Measurements from ENCODE around the gene CPO.
"Not testable (repeated sequence)": the region's sequence is repeated elsewhere in the genome, so short reads cannot be mapped to it uniquely, and the experiment has no call there.

Gene CPO, protein sequence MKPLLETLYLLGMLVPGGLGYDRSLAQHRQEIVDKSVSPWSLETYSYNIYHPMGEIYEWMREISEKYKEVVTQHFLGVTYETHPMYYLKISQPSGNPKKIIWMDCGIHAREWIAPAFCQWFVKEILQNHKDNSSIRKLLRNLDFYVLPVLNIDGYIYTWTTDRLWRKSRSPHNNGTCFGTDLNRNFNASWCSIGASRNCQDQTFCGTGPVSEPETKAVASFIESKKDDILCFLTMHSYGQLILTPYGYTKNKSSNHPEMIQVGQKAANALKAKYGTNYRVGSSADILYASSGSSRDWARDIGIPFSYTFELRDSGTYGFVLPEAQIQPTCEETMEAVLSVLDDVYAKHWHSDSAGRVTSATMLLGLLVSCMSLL

DNA sequence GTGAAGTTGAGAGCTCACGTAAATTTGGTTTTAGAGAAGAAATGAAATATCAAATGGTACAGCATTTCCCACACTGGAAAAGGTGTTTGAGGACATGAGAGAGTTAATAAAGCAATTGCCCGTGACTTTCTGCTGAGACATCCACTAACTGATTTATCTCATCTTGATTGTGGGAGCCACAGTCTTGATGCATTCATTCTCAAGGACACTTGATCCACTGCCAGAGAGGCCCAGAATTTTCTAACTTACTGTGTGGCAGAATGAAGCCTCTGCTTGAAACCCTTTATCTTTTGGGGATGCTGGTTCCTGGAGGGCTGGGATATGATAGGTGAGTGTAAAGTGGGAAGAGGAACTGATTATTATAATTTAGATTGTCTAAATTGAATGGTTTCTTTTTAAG, at the start of gene CPO:
CPO (plus strand) TSS at position 179 of the 400 bp plus-strand sequence; CDS start at position 261, 82 bp downstream.
- no peak for DNase-seq

DNA sequence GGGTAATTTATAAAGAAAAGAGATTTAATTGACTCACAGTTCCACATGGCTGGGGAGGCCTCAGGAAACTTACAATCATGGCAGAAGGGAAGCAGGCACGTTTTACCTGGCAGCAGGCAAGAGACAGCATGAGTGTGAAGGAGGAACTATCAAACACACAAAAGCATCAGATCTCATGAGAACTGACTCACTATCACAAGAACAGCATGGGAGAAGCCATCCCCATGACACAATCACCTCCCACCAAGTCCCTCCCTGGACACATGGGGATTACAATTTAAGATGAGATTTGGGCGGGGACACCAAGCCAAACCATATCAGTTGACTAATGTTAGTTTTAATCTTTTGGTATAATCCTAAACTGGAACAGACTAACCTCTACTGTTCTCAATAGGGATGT, 49.1 kb upstream of the CPO start:
- DNase-seq = no peak

DNA sequence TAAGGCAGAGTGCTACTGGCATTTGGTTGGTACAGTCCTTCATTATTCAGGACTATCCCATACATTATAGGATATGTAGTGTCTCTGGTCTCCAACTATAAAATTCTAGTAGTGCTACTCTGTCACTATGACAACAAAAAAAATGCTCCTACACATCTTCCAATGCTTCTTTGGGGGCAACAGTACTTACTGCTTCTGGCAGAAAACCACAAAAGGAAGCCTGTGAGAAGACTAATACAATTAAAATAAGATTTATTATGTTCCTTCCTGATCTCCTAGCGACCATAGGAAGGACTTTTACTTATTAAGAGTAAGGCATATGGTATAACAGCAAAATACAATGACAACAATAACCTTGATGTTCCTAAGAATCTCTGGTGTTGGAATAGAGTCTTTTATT, 48.4 kb upstream of the CPO start:
- DNase-seq = no peak

DNA sequence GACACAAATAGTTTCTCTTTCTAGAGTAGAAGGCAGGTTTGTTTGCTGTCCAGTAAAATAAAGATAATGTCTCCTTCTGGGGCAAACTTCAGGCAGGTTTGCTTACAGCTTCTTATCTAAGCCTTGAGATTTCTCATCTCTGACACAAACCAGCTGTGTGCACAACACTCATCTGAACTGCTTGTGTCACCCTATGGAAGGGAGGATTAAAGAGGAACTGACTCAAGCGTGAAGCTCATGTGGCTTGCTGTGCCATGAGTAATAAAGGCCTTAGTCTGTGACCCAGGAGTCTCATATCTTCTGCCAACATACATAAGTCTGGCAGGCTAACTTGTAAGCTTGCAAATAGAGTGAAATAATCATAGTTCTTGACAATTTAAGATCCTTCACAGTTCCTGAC, 24.2 kb upstream of the CPO start:
- no peak for DNase-seq

DNA sequence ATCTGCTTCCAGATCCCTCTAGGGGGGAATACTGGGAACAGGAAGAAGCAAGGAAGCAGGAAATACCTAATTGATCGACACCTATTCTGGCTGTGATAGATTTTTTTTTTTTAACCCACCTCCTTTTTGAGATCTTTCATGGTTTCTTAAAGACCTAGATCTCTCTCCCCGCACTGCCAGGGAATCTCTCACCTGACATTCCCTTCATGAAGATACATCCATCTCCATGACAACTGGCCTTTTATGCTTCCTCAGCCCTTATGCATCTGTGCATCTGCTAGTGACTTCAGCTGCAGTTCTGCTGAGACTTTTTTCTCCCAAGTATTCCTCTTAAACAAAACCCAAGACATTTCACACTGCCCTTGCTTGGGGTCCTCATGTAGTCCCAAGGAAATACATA, 21.1 kb upstream of the CPO start:
- DNase-seq = no peak

DNA sequence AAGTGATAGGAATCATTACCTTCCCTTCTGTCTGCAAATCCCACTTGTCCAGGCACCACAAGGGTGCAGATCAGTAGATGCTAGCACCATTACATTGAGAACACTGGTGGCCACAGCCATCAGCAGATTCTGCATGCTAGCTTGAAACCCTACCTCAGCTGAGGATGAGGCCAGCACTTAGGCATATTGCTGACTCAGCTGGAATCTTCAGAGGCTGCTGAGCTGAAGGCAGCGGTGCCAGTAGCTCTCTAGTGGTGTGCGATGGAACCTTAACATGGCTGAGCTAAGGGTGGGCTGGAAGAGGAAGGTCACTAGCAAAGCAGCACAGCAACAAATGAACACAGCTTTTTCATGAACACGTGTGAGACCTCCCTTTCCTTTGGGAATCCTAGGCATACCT, 19.0 kb upstream of the CPO start:
- DNase-seq = no peak

DNA sequence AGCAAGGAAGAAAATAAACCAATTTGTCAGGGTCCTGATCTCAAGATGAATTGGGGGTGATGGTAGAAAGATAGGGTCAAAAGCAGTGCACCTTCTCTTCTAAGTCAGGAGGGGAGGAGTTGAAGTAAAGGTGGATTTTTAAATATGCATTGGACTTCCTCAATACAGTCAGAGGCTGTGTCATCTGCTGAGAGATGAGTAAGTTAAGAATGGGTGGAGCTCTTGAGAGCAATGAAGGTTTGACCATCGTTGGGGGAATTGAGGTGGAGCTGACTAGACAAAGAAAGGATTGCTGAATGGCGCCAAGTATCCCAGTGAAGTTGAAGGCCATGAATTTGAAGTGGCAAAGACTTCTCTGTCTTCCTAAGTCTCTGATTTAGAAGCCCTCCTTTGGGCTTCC, 18.4 kb upstream of the CPO start:
- DNase-seq = no peak

DNA sequence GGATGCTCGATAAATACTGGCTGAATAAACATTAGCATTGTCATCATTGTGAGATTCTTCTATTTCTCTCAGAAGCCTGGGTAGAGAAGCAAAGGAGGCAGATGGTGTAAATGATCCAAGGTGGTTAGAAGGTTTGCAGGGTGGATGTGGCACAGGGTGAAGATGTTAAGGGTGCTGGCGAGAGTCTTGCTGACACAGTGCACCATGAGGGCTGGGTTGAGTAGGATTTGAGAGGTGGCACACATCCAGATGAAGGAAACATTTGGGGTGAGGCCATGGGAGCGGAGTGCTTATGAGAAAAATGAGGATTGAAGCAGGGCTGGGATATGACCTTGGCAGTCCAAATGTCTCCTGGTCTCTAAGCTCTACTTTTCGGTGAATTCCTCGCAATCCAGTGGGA, 17.8 kb upstream of the CPO start:
- no peak for DNase-seq

DNA sequence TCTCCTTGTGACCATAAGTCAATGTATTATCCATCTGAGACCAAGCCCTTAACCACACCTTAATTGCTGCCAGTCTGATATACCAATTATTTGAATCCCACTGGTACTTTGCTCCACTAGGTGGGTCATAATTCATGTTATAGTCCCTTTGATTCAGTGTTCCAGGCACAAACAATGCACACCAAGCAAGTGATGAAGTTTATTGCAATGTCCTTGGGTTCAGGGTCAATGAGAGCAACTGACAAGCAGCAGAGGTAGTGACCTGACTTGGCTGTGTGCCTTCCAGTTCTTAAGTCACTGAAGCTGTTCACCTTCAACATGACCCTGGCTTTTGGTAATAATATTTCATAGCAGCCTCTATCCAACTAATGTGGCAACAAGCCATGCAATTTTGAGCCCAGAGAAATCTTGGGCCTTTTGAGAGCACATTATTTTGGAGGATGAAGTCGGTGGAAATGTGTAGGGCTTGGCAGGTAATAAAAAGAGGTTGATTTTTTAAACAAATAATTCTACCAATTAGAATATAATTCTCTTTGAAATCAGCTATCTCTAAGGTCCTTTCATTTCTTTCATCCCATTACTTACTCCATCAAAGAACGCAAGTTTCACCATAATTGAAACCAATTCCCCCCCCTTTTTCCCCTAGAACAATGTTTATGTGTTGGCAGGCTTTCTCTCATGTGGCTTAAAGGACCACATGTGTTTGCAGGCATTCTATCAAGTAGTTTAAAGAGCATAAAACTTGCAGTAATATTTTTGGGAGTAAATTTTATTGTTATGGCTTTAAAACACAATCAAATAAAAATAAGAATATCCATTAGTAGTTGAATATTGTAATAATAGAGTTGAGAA, 3.1 kb upstream of the CPO start:
- no peak for DNase-seq

DNA sequence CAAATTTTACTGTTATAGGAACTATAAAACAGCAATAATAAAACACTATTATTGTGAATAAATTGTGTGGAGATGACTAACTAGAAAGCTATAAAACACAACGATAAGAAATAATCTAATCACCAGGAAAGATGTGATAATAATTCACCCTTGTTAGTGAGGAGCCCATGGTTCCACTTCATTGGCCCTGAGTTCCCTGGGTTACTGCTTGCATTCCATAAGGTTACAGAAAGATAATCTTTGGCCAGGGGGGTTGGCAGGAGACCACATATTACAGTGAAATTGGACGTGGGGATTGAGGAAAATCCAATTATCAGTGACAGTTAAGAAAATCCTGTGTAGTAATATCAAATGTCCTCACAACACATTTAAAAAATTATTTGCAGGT, 2.5 kb upstream of the CPO start:
- no peak for DNase-seq

DNA sequence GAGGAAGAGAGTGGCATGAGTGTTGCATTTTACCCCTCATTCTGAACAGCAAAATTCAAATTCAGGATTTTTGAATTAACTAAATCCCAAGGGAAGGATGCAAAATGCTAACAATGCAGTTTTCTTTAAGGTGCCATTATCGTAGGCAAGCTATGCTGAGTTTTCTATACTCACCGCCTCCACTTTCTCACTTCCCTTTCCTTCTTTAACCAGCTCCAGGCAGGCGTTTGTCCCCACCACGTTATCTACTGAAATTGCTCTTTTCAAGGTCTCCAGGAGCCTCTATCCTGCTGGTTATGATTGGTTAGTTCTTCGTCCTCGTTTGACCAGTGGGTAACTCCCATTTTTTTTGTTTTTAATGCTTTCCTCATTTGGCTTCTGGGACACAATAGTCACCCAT, 1.8 kb upstream of the CPO start:
- DNase-seq = no peak

DNA sequence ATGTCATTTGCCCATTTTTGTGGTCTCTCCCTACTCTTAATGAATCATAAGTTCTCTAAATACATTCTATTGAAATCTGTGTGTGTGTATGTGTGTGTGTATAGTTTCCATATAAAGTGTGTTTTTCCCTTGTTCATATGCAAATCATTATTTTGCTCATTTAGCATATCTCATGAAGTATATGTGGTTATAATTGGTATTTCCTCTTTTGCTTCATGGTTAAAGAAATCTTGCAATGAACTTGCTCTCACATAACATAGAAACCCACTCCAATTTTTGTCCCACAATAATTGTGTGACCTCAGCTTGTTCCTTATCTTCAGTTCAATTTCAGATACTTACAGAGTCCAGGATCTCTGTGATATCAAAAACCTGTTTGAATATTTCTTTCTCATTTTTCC, 1.2 kb downstream of the CPO start:
- no peak for DNase-seq

DNA sequence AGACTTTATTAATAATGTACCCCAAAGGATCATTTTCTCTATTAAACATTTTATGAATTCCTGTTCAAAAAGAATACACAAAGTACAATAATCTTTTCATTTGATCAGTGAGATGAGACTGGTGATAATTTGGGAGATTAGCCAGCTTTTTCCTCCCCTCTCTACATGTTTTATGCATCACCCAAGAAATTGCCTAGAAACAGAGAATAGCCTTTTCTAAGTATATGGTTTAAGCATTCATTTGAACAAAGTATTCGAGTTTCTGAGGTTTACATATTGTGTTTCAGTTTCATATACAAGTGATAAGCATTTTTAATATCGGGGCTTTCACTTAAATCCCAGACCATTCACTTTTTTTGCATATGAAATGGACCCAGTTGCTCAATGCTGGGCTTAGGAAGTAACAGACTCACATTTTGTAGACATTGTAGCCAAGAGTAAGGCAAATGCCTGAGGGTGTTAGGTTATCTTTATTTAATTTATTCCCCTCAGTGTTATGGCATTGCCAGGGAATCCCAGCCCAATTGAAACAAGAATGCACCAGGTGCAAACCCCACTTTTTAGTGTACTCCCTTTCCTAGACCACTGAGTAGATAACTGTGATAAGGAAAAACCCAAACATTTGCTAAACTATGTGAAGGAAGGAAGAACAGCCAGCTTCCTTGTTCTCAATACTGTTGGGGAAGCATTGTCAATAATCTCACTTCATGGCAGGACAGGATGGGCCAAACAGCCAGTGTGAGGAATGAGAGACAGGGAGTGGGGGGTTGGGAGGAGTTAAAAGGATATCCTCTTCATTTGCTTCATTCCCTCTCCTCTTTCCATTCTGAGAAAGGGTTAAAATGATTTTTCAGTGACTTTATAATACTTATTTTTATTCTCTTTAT, 3.5 kb downstream of the CPO start:
- no peak for DNase-seq

DNA sequence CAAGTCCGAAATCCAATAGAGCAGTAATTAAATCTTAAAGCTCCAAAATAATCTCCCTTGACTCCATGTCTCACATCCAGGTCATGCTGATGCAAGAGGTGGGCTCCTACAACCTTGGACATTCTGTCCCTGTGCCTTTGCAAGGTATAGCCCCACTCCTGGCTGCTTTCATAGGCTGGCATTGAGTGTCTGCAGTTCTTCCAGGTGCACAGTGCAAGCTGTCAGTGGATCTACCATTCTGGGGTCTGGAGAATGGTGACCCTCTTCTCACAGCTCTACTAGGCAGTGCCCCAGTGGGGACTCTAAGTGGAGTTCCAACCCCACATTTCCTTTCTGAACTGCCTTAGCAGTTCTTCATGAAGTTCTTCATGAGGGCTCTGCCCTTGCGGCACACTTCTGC, 14.1 kb downstream of the CPO start:
- not testable (repeated sequence) for DNase-seq

DNA sequence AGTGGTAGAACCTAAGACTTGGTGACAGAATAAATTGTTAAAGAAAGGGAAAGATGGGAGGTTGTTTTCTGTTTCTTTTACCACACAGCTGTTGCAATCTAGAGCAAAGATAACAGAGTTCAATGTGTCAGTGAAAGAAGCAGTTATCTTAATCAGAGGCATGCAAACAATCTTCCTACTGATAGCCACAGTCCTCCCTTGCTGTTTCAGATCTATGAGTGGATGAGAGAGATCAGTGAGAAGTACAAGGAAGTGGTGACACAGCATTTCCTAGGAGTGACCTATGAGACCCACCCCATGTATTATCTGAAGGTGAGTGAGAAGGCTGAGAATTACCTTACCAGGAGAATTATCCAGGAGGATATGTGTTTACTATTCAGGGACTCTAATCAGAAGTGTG, 15.9 kb downstream of the CPO start:
- no peak for DNase-seq

DNA sequence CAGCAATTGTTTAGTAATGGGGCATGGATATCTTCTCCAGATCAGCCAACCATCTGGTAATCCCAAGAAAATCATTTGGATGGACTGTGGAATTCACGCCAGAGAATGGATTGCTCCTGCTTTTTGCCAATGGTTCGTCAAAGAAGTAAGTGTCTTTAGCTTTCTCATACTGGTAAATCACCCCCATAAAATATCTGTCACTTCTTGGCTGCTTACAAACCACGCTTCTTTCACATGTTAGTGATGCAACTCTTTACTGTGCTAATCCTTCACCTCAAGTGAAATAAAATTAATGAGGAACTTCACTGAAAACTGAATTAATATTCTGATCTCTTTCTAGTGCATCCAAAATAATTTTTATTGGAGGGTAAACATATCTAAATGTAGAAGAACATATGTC, 18.9 kb downstream of the CPO start:
- DNase-seq = no peak

DNA sequence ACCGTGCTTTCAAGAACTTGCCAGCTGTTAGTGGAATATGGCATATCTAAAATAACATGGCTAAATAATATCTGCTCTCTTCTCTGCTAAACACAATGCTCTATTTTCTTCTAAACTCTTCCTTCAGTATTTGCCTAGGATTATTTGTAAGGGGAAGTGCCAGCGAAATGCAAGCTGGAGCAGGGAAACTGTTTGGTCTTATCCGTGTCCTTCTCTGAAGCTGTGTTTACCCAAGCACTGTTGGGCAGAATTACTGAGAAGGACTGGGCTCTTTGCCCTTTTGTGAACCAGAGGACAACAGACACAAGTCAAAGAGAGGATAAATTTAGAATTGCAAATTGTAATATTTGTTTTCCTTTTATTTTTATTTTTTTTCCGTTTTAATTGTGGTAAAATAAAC, 23.6 kb downstream of the CPO start:
- DNase-seq = no peak

DNA sequence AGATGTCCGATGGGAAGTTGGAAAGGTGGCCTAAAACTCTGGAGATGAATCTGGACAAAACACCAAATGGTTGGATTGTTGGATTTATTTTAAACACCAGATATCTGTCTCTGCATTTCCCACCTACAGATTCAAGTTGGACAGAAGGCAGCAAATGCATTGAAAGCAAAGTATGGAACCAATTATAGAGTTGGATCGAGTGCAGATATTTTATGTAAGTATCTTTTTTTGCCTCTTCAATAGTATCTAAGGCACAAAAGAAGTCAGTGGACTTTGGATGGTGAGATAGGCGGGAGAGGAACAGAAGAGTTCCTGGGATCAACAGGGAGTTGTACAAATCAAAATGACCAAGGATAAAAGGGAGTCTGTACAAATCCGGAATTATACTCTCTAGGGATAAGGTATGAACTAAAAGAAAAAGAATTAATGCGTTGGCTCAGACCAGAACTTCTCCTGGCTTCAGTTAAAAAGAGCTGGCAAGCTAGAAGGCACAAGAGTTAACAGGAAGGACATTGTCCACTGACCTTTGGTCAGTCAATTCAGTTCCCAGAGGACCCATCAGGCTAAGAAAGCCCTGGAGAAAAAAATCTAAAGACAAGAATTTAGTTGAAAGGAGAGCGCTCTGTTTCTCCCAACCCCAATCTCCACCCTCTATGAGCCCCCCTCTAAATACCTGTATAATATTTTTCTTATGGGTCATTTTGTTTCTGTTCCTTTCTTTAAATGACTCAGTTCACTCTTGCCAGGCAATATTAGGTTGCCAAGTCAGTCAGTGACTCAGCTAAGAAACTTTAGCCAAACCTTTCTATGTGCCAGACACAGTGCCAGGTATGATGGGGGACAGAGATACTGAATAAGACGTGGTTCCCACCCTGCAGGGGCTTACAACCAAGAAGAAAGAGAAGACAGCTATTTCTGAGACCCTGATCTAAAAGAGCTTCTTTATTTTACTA, 29.1 kb downstream of the CPO start:
- DNase-seq = no peak

DNA sequence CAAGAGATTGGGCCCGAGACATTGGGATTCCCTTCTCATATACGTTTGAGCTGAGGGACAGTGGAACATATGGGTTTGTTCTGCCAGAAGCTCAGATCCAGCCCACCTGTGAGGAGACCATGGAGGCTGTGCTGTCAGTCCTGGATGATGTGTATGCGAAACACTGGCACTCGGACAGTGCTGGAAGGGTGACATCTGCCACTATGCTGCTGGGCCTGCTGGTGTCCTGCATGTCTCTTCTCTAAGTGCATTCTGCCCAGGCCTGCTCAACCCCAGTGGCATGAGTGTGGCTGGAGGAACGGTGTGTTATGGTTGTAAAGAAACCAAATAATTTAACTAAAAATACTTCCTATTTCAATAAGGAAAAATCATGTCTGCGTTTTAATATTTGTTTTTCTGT, 29.9 kb downstream of the CPO start:
- DNase-seq = no peak

DNA sequence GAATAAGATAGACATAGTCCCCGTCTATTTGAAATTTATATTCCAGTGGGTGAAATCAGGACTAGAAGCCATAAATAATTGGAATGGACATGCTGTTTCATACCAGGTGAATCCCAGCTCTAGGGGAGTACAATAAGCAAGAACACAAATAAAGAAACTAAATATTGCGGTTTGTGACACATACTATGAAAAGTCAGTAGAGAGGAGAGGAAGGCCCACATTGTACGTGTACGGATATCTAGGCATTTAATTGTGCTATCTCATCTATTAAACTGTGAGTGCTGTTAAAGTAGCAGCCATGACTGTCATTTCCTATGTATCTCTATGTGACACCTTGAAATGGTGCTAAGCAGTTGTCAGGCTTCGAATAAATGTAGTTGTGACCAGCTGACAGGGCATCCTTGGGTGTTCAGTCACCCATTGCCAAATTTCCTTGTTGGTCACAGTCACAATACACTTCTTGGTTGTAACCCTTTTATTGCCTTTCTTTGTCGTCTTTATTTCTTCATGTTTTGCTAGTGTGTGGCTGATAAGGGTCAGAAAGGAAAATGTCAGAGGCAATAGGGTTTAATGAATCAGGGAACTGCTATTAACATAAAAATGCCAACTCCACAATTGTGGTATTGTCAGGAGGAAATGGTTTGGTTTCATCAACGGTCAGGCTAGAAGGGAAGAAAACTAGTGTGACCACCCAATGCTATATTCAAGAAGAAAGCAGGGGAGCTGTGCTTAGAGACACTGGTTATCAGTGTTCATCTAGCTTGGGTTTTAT, 31.5 kb downstream of the CPO start:
- DNase-seq = no peak

DNA sequence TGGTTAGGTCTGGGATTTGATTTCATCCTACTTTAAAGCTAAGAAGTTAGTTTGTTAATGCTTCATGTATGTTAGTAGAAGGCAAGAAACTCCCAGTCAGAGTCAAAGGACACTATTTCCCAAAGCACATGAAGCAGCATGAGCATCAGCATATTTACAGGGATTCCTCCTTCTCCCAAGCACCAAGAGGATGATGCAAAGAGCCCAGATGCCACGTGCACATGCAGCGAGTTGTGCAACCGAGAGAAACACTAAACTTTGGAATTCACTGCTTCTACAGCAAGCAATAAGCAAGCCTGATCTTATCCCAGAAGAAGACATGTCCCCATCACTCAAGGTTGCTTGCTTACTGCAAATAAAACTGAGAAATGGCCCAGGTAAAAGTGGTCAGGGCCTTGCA, 32.5 kb downstream of the CPO start:
- no peak for DNase-seq

Data from activated CD8-positive, alpha-beta memory T cell treated with anti-CD3 and anti-CD28 coated beads for 24 hours (primary cell).